Measurements from ENCODE around the gene ABHD16B. TPM values are rescaled to one million over a fixed set of nuclear protein-coding genes. Genes with fewer than 3 reads are reported as not detected.
A peak's percentile ranks its signal among the peaks of the same experiment; 100 is the strongest.

The ABHD16B gene
- polyA plus RNA-seq, 2 donors = 0.42 to 0.92 TPM

DNA sequence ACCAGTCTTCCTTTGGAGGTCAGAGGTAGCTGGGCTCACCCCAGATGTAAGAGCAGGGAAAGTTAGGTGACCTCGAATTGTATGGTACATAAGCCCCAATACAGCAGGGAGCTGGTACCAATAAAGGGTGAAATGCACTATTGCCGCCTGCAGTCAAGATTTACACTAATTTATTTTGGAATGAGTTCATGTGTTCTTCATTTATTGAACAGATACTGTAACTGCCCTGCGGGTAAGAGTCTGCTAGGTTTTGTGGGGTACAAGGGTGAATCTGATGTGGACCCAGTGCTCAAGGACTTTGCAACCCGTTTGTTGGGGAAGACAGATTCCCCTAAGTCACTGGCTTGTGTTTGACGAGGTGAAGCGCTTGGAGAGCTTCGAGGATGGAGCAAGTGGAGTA is 31.1 kb downstream of the ABHD16B start:
- Histone ChIP-seq H3K27me3 (ENCODE audit: control insufficient read depth in 1 of 2, insufficient read depth in 2 of 2, low read length in 2 of 2) (no peaks in the 10 kb centered on the region), H3K4me1 (ENCODE audit: control insufficient read depth in 2 of 2, insufficient read depth in 2 of 2, low read length in 1 of 2) (peaks cover 4 to 23% of the 10 kb centered on the region in 2 donors), H3K36me3 (ENCODE audit: control insufficient read depth in 2 of 2, insufficient read depth in 2 of 2, low read length in 1 of 2) (peaks cover 5 to 26% of the 10 kb centered on the region in 2 donors), H3K4me3 (ENCODE audit: low read depth in 1 of 2, low read length in 2 of 2) (no peak overlapping the region), H3K9me3 (ENCODE audit: control insufficient read depth in 2 of 2, insufficient read depth in 1 of 2, low read depth in 1 of 2, low read length in 1 of 2) (no peaks in the 10 kb centered on the region), H3K27ac (ENCODE audit: low read depth in 2 of 2, low read length in 1 of 2) (no peak overlapping the region)
- WGBS, 2 donors = 87 to 88% methylated on average over 7 of the region's 7 CpGs

DNA sequence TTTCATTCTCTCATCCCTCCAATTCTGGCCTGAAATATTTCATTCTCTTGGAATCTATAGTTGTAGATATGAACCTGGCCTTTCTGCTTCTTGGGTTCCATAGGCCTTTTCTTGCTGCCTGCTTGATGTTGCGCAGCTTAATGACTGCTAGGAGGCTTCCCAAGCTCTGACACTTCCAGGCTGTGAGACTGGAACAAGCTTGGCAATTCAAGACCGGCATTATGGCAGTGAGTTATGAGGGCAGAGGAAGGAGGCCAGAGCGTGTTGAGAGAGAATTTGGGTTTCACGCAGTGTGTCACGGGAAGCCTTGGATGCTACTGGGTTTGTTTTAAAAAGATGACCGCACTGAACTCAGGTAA is 32.7 kb downstream of the ABHD16B start:
- no peaks in the 10 kb centered on the region for H3K9me3 ChIP-seq (ENCODE audit: control insufficient read depth in 2 of 2, insufficient read depth in 1 of 2, low read depth in 1 of 2, low read length in 1 of 2)
- H3K4me1 ChIP-seq (ENCODE audit: control insufficient read depth in 2 of 2, insufficient read depth in 2 of 2, low read length in 1 of 2) = peaks cover 4 to 19% of the 10 kb centered on the region in 2 donors
- H3K27me3 ChIP-seq (ENCODE audit: control insufficient read depth in 1 of 2, insufficient read depth in 2 of 2, low read length in 2 of 2) = no peaks in the 10 kb centered on the region
- peak overlapping the region; percentile 32 to 78 for H3K27ac ChIP-seq (ENCODE audit: low read depth in 2 of 2, low read length in 1 of 2)
- H3K4me3 ChIP-seq (ENCODE audit: low read depth in 1 of 2, low read length in 2 of 2) = peak overlapping the region in 1 of 2 donors; percentile 97
- 33 to 34% methylated on average over 6 of the region's 6 CpGs for WGBS, 2 donors
- H3K36me3 ChIP-seq (ENCODE audit: control insufficient read depth in 2 of 2, insufficient read depth in 2 of 2, low read length in 1 of 2) = peaks cover 5 to 21% of the 10 kb centered on the region in 2 donors

DNA sequence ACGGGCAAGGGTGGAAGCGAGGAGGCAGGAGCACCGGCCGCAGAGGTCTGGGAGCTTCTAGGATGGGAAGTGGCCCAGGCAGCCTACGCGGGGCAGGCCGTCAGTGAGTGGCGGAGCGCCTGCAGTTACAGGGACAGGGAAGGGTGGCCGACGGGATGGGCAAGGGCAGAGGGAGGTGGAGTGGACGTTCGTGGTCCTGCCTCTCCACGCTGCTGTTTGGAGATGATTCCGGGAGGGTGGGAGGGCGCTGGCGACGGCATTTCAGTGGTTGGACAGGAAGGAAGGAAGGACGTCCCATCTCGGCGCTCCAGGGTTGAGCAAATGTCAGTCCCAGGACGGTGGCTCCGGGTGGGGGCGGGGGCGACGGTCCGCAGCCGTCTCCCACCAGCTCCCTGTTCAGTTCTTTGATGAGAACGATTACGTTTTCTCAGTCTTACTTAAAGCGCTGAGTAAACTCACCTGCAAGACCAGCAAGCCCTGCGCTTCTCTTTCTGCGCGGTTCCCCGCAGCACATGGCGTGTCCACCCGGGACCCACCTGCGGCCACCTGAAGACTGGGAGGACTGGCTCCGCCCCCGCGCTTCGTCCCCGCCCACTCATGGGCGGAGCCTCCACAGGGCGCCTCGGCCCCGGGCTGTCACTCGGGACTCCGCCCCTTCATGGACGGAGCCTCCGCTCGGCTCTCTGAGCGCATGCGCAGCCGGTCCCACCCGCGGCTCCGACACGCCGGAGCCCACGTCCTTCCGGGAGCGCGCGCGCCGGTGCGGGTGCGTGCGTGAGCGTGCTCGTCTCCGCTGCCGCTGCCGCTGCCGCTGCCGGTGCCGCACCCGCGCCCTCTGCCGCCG is 33.3 kb downstream of the ABHD16B start, which contains the start of gene DNAJC5:
Gene DNAJC5, plus strand, starts transcription at position 769 of the 844 bp plus-strand sequence. CDS start 33,220 bp downstream, outside the sequence.
- Histone ChIP-seq H3K27ac (ENCODE audit: low read depth in 2 of 2, low read length in 1 of 2) (peak within 1 kb of the TSS; percentile 94 to 97), H3K36me3 (ENCODE audit: control insufficient read depth in 2 of 2, insufficient read depth in 2 of 2, low read length in 1 of 2) (peaks cover 4 to 21% of the 10 kb centered on the region in 2 donors), H3K4me3 (ENCODE audit: low read depth in 1 of 2, low read length in 2 of 2) (peak within 1 kb of the TSS; percentile 41 to 97), H3K4me1 (ENCODE audit: control insufficient read depth in 2 of 2, insufficient read depth in 2 of 2, low read length in 1 of 2) (peaks cover 4 to 19% of the 10 kb centered on the region in 2 donors), H3K27me3 (ENCODE audit: control insufficient read depth in 1 of 2, insufficient read depth in 2 of 2, low read length in 2 of 2) (no peaks in the 10 kb centered on the region), H3K9me3 (ENCODE audit: control insufficient read depth in 2 of 2, insufficient read depth in 1 of 2, low read depth in 1 of 2, low read length in 1 of 2) (no peaks in the 10 kb centered on the region)
- WGBS, 2 donors = 2% methylated on average over 69 to 82 of the region's 82 CpGs

DNA sequence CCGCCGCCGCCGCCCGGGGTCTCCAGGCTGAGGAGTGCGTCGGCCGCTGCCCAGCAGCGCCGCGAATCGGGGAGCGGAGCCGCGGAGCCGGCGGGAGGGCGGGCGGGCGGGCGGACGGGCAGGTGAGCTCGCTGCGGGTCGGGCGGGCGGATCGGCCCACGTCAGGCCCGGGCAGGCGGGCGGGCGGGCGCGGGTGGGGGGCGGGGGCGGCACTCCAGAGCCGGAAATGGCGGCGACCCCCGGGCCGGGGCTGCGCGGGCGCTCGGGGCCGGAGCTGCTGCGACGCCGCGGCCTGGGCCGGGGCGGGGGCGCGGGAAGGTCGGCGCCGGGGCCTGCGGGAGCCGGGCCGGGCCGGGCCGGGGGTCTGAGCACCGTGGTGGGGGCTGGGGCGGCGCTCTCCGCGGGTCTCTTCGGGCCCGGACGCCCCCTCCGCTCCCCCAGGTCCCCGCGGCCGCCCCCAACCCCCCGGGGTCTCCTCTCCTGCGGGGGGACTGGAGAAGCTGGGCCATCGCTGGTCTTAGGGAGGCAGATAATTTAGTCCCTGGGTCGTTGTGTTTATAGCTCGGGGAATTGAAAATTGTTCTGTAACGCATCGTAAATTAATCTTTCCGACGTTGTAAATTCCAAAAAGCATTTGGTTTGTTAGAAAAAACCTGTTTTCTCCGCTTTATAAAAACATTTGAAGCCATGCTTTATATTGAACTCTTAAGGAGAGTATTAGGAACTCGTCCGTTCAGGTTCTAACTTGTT is 34.1 kb downstream of the ABHD16B start:
- peak overlapping the region; percentile 94 to 97 for H3K27ac ChIP-seq (ENCODE audit: low read depth in 2 of 2, low read length in 1 of 2)
- no peaks in the 10 kb centered on the region for H3K9me3 ChIP-seq (ENCODE audit: control insufficient read depth in 2 of 2, insufficient read depth in 1 of 2, low read depth in 1 of 2, low read length in 1 of 2)
- peak overlapping the region; percentile 41 to 97 for H3K4me3 ChIP-seq (ENCODE audit: low read depth in 1 of 2, low read length in 2 of 2)
- WGBS, 2 donors = 0 to 1% methylated on average over 43 to 87 of the region's 87 CpGs
- H3K36me3 ChIP-seq (ENCODE audit: control insufficient read depth in 2 of 2, insufficient read depth in 2 of 2, low read length in 1 of 2) = peaks cover 0 to 18% of the 10 kb centered on the region in 2 donors
- H3K4me1 ChIP-seq (ENCODE audit: control insufficient read depth in 2 of 2, insufficient read depth in 2 of 2, low read length in 1 of 2) = peaks cover 4 to 15% of the 10 kb centered on the region in 2 donors
- H3K27me3 ChIP-seq (ENCODE audit: control insufficient read depth in 1 of 2, insufficient read depth in 2 of 2, low read length in 2 of 2) = no peaks in the 10 kb centered on the region

DNA sequence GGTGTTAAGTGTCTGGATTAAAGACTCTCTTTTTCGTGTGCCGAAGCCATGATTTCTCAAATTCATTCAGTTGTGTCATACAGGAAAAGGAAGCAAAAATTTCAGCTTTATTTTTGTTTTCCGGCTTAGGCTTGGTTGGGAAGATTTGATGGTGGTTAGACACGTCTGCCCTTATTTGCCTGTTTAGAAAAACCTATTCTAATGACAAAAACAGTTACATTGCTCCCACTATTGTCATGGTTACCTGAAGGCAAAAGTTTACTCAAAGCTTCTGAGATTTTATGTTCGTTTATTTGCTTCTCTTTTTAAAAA is 34.6 kb downstream of the ABHD16B start:
- 0 to 1% methylated on average over 5 of the region's 5 CpGs for WGBS, 2 donors
- Histone ChIP-seq H3K27ac (ENCODE audit: low read depth in 2 of 2, low read length in 1 of 2) (peak overlapping the region in 1 of 2 donors; percentile 97), H3K4me3 (ENCODE audit: low read depth in 1 of 2, low read length in 2 of 2) (peak overlapping the region in 1 of 2 donors; percentile 97), H3K4me1 (ENCODE audit: control insufficient read depth in 2 of 2, insufficient read depth in 2 of 2, low read length in 1 of 2) (peaks cover 4 to 11% of the 10 kb centered on the region in 2 donors), H3K9me3 (ENCODE audit: control insufficient read depth in 2 of 2, insufficient read depth in 1 of 2, low read depth in 1 of 2, low read length in 1 of 2) (no peaks in the 10 kb centered on the region), H3K27me3 (ENCODE audit: control insufficient read depth in 1 of 2, insufficient read depth in 2 of 2, low read length in 2 of 2) (no peaks in the 10 kb centered on the region), H3K36me3 (ENCODE audit: control insufficient read depth in 2 of 2, insufficient read depth in 2 of 2, low read length in 1 of 2) (peaks cover 0 to 14% of the 10 kb centered on the region in 2 donors)

DNA sequence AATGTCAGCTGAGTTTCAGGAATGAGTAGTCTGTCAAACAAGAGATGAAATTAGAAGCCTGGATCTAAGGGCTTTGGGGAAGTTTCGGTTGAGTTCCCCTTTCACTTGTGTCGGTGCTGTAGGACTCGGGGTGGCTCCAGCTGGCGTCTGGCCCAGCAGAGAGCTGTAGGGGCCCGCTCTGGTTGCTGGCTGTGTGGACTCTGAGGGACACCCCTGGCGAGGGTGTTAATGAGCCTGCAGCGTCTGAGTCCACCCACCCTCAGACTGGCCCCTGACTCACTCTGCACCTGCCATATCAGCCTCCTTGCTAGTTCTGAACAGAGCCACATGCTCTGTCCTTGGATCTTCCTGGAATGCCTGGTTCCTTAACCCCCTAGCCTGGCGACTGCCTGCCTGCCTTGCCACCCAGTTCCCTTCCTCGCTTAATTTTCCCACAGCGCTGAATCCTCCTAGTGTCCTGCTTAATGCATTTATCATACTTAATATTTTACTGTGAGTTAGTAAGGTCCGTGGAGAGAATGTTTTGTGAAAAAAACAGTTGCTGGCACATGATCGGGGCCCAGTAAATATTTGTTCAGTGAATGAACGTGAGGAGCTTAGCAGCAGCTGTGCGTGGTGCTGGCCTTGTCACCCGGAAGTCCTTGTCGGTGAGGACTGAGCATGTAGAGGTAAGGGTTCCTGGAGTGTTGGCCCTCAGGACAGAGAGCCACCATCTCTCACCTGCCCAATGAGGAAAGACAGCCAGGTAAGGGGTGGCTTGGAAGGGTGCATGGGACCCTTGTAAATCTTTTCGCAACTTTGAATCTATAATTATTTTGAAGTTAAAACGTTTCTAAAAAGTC is 35.2 kb downstream of the ABHD16B start:
- WGBS, 2 donors = 9% methylated on average over 18 of the region's 18 CpGs
- Histone ChIP-seq H3K4me1 (ENCODE audit: control insufficient read depth in 2 of 2, insufficient read depth in 2 of 2, low read length in 1 of 2) (peaks cover 6 to 9% of the 10 kb centered on the region in 2 donors), H3K27ac (ENCODE audit: low read depth in 2 of 2, low read length in 1 of 2) (peak overlapping the region; percentile 96 to 97), H3K27me3 (ENCODE audit: control insufficient read depth in 1 of 2, insufficient read depth in 2 of 2, low read length in 2 of 2) (no peaks in the 10 kb centered on the region), H3K36me3 (ENCODE audit: control insufficient read depth in 2 of 2, insufficient read depth in 2 of 2, low read length in 1 of 2) (peaks cover 0 to 15% of the 10 kb centered on the region in 2 donors), H3K4me3 (ENCODE audit: low read depth in 1 of 2, low read length in 2 of 2) (peak overlapping the region; percentile 54 to 97), H3K9me3 (ENCODE audit: control insufficient read depth in 2 of 2, insufficient read depth in 1 of 2, low read depth in 1 of 2, low read length in 1 of 2) (no peaks in the 10 kb centered on the region)

DNA sequence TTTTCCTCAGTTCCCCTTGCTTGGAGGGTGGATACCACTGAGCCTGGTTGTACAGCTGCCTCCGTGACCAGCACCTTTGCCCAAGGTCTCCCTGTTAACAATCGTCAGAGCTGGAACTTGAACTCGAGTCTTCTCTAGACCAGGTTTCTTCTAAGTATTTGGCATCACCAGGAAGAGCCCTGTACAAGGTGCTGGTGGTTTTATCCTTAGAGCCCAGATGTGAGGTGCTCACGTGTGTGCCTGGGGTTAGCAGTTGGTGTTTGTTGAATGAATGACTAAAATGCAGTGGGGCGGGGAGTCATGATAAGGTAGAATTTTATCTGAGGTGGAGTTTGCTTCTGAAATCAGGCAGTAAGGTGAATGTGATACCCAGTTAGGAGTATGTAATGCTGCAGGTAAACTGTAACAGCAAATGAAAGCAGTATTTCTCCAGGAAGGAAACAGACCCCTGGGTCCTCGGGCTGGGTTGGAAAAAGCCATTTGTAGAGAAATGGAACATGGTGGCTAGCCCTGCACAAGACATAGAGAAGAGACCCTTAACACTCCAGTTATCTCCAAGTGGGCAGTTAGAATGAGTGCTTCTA is 36.8 kb downstream of the ABHD16B start:
- H3K4me3 ChIP-seq (ENCODE audit: low read depth in 1 of 2, low read length in 2 of 2) = peak overlapping the region; percentile 3 to 22
- no peaks in the 10 kb centered on the region for H3K9me3 ChIP-seq (ENCODE audit: control insufficient read depth in 2 of 2, insufficient read depth in 1 of 2, low read depth in 1 of 2, low read length in 1 of 2)
- H3K27me3 ChIP-seq (ENCODE audit: control insufficient read depth in 1 of 2, insufficient read depth in 2 of 2, low read length in 2 of 2) = no peaks in the 10 kb centered on the region
- H3K27ac ChIP-seq (ENCODE audit: low read depth in 2 of 2, low read length in 1 of 2) = peak overlapping the region in 1 of 2 donors; percentile 0
- H3K36me3 ChIP-seq (ENCODE audit: control insufficient read depth in 2 of 2, insufficient read depth in 2 of 2, low read length in 1 of 2) = peaks cover 0 to 10% of the 10 kb centered on the region in 2 donors
- 75 to 86% methylated on average over 6 of the region's 6 CpGs for WGBS, 2 donors
- peaks cover 6 to 9% of the 10 kb centered on the region in 2 donors for H3K4me1 ChIP-seq (ENCODE audit: control insufficient read depth in 2 of 2, insufficient read depth in 2 of 2, low read length in 1 of 2)

DNA sequence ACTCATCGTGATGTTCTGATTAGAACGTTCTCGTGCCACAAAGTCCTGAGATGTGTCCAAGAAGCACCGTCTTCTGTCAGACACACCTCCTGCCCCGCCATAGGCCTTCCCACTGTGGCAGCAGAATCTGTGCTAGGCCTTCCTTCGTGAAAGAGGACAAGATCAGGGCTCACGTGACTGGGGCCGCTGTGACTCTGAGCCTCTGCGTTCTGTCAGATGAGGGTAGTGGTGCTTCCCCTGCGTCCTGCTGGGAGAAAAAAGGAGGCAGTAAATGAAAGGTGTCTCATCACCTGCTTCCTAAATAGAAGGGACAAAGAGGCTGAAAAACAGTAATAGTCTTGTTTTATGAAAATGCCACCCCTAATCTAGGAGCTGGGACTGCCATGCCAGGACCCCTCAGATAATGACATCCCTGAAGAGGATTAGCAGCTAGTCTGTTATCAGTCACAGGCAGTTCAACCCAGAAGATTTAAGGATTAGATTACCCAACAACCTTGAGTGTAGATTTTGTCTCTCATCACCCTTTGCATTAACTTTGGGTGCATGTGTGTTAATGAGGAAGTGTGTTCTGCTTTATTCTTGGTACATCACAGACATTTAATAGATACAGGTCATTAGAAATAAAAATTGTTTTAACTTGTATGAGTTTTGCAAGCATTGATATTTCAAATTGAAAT is 37.7 kb downstream of the ABHD16B start:
- Histone ChIP-seq H3K36me3 (ENCODE audit: control insufficient read depth in 2 of 2, insufficient read depth in 2 of 2, low read length in 1 of 2) (peaks cover 0 to 10% of the 10 kb centered on the region in 2 donors), H3K4me3 (ENCODE audit: low read depth in 1 of 2, low read length in 2 of 2) (no peak overlapping the region), H3K27ac (ENCODE audit: low read depth in 2 of 2, low read length in 1 of 2) (no peak overlapping the region), H3K4me1 (ENCODE audit: control insufficient read depth in 2 of 2, insufficient read depth in 2 of 2, low read length in 1 of 2) (peaks cover 6 to 9% of the 10 kb centered on the region in 2 donors), H3K9me3 (ENCODE audit: control insufficient read depth in 2 of 2, insufficient read depth in 1 of 2, low read depth in 1 of 2, low read length in 1 of 2) (no peaks in the 10 kb centered on the region), H3K27me3 (ENCODE audit: control insufficient read depth in 1 of 2, insufficient read depth in 2 of 2, low read length in 2 of 2) (no peaks in the 10 kb centered on the region)
- WGBS, 2 donors = 84 to 85% methylated on average over 10 of the region's 10 CpGs
